Measurements from ENCODE around the gene GLDN.
"Not testable (repeated sequence)": the region's sequence is repeated elsewhere in the genome, so short reads cannot be mapped to it uniquely, and the experiment has no call there.

GLDN gene

GRCh38 chr15:51444807-51445206 lies 103.4 kb downstream of the GLDN start:
- DNase-seq (ENCODE audit: low read depth in 2 of 2), result no peak

GRCh38 chr15:51446029-51446744 lies 104.7 kb downstream of the GLDN start:
- not testable (repeated sequence) for DNase-seq (ENCODE audit: low read depth in 2 of 2)

DNA sequence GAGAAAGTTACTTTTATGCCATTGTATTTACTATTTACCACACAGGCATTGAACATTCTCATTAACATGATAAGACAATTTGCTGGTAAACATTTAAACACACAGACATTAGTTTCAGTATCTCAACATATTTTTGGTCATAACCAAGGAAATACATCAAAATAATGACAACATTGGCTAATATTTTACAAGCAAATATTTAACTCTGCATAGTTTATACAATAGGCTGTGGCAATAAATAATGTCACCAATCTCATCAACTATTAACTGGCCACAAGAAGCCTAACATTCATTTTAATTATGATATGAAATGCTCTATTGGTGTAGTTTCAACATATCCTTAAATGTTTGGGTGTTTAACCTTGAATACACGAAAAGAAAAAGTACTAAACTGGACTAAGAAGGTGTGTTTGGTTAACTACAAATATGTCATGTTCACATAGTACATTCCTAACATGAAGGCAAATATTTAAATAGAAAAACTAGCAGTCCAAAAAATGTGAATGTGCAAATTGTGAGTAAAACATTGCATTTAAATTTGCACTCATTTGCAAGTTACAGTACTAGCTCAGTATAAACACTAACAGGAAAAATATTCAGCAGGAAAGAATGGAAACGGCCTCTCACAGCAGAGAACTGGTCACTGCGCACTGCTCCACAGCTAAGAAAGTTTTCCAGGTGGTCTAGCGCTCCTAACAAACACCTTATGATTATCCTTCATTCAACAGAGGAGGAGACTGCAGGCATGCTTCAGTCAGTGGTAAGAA lies 106.6 kb downstream of the GLDN start:
- no peak for DNase-seq (ENCODE audit: low read depth in 2 of 2)

- DNase-seq (ENCODE audit: low read depth in 2 of 2), result no peak
These were observed 107.4 kb downstream of the GLDN start for GRCh38 chr15:51448622-51449399.

GRCh38 chr15:51450001-51450400 lies 108.5 kb downstream of the GLDN start:
- no peak for DNase-seq (ENCODE audit: low read depth in 2 of 2)
